ENCODE results near the gene CD22.

DNA sequence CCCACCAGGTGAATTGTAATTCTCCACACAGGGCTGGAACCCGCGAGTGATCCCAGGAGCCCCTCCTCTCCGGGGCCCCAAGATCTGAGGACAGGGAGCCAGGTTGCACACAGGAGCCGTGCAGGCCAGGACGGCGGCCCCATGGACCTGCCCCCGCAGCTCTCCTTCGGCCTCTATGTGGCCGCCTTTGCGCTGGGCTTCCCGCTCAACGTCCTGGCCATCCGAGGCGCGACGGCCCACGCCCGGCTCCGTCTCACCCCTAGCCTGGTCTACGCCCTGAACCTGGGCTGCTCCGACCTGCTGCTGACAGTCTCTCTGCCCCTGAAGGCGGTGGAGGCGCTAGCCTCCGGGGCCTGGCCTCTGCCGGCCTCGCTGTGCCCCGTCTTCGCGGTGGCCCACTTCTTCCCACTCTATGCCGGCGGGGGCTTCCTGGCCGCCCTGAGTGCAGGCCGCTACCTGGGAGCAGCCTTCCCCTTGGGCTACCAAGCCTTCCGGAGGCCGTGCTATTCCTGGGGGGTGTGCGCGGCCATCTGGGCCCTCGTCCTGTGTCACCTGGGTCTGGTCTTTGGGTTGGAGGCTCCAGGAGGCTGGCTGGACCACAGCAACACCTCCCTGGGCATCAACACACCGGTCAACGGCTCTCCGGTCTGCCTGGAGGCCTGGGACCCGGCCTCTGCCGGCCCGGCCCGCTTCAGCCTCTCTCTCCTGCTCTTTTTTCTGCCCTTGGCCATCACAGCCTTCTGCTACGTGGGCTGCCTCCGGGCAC is 22.6 kb downstream of the CD22 start:
- TF ChIP-seq, protein P1, sequence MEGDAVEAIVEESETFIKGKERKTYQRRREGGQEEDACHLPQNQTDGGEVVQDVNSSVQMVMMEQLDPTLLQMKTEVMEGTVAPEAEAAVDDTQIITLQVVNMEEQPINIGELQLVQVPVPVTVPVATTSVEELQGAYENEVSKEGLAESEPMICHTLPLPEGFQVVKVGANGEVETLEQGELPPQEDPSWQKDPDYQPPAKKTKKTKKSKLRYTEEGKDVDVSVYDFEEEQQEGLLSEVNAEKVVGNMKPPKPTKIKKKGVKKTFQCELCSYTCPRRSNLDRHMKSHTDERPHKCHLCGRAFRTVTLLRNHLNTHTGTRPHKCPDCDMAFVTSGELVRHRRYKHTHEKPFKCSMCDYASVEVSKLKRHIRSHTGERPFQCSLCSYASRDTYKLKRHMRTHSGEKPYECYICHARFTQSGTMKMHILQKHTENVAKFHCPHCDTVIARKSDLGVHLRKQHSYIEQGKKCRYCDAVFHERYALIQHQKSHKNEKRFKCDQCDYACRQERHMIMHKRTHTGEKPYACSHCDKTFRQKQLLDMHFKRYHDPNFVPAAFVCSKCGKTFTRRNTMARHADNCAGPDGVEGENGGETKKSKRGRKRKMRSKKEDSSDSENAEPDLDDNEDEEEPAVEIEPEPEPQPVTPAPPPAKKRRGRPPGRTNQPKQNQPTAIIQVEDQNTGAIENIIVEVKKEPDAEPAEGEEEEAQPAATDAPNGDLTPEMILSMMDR (IDR thresholded peaks at IDR 0.05), result no peak
- TF ChIP-seq POLR2A (IDR thresholded peaks at IDR 0.05) (no peak), POLR2AphosphoS5 (IDR thresholded peaks at IDR 0.05) (no peak)

Data from prostate gland (tissue), 2 donors.